ENCODE measurements around the gene TOMM7. TPM values are rescaled to one million over a fixed set of nuclear protein-coding genes. Genes with fewer than 3 reads are reported as not detected.

Gene TOMM7
- total RNA-seq, 1 experiment from 2014 or later, result 295 TPM

DNA sequence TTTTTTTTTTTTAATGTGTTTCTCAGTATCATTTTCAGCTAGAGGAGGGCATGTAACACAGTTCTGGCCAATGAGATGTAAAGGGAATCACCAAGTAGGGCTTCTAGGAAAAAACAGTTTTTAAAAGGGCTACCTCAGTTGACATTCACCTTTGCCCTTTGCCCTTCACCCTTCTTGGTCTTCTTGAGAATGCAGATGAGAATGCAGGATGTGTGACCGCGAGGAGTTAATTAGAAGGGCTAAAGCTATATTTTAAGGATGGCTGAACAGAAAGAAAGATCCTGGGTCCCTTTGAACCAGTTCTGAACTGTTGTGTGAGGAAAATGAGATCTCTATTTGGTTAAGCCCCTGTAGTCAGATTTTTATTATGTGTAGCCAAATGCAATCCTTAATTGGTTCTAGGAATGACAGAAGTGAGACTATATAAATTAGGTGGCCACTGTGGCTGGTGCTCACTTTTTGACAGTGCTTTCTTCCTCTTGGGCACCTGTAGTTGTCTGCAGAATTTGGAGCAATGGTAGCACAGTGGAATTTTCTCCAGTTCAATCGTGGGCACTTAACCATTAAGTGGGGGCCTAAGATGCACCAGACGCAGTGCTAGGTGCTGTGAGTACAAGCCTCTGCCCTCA, 21.1 kb upstream of the TOMM7 start:
- H3K4me1 ChIP-seq (ENCODE audit: control insufficient read depth, insufficient read depth, low read length), result no peaks in the 10 kb centered on the region
- H3K36me3 ChIP-seq (ENCODE audit: control insufficient read depth, insufficient read depth, low read length), result no peaks in the 10 kb centered on the region
- no TSS peak for BruUV-seq (replicated peaks)
- ChIA-PET CTCF (no interaction called here), POLR2A (no interaction called here)
- H3K9me3 ChIP-seq (ENCODE audit: control insufficient read depth, insufficient read depth, low read depth, low read length), result no peaks in the 10 kb centered on the region
- in situ Hi-C loops (cut with HindIII; ENCODE audit: low pct_unique_long_range_greater_than_20kb, low sequenced_read_pairs), result no loop called here
- no peak overlapping the region for H3K4me3 ChIP-seq (ENCODE audit: low read depth in 2 of 2, low read length in 2 of 2)
- no peaks in the 10 kb centered on the region for H3K27me3 ChIP-seq (ENCODE audit: control insufficient read depth, insufficient read depth, low read length)
- intact Hi-C loops (cut with micrococcal nuclease; ENCODE audit: unreplicated experiment), result no loop called here
- no peak for ATAC-seq
- no peak overlapping the region for H3K27ac ChIP-seq (ENCODE audit: low read length)
- no peak for DNase-seq (ENCODE audit: low read depth, low spot score)
- no peak for TF ChIP-seq POLR2AphosphoS5 (IDR thresholded peaks at IDR 0.05; ENCODE audit: low read depth, low read length)
- TF ChIP-seq TCF7L2 (IDR thresholded peaks at IDR 0.05; ENCODE audit: low read depth, low read length), result no peak
- TF ChIP-seq SIN3A (IDR thresholded peaks at IDR 0.05; ENCODE audit: borderline replicate concordance, insufficient read depth, low read depth, low read length), result no peak
- TF ChIP-seq, protein P1, sequence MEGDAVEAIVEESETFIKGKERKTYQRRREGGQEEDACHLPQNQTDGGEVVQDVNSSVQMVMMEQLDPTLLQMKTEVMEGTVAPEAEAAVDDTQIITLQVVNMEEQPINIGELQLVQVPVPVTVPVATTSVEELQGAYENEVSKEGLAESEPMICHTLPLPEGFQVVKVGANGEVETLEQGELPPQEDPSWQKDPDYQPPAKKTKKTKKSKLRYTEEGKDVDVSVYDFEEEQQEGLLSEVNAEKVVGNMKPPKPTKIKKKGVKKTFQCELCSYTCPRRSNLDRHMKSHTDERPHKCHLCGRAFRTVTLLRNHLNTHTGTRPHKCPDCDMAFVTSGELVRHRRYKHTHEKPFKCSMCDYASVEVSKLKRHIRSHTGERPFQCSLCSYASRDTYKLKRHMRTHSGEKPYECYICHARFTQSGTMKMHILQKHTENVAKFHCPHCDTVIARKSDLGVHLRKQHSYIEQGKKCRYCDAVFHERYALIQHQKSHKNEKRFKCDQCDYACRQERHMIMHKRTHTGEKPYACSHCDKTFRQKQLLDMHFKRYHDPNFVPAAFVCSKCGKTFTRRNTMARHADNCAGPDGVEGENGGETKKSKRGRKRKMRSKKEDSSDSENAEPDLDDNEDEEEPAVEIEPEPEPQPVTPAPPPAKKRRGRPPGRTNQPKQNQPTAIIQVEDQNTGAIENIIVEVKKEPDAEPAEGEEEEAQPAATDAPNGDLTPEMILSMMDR (IDR thresholded peaks at IDR 0.05), result no peak
- TF ChIP-seq, protein P2, sequence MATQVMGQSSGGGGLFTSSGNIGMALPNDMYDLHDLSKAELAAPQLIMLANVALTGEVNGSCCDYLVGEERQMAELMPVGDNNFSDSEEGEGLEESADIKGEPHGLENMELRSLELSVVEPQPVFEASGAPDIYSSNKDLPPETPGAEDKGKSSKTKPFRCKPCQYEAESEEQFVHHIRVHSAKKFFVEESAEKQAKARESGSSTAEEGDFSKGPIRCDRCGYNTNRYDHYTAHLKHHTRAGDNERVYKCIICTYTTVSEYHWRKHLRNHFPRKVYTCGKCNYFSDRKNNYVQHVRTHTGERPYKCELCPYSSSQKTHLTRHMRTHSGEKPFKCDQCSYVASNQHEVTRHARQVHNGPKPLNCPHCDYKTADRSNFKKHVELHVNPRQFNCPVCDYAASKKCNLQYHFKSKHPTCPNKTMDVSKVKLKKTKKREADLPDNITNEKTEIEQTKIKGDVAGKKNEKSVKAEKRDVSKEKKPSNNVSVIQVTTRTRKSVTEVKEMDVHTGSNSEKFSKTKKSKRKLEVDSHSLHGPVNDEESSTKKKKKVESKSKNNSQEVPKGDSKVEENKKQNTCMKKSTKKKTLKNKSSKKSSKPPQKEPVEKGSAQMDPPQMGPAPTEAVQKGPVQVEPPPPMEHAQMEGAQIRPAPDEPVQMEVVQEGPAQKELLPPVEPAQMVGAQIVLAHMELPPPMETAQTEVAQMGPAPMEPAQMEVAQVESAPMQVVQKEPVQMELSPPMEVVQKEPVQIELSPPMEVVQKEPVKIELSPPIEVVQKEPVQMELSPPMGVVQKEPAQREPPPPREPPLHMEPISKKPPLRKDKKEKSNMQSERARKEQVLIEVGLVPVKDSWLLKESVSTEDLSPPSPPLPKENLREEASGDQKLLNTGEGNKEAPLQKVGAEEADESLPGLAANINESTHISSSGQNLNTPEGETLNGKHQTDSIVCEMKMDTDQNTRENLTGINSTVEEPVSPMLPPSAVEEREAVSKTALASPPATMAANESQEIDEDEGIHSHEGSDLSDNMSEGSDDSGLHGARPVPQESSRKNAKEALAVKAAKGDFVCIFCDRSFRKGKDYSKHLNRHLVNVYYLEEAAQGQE (IDR thresholded peaks at IDR 0.05; ENCODE audit: insufficient read depth in 1 of 2, low read depth in 2 of 2, low read length in 1 of 2), result no peak

DNA sequence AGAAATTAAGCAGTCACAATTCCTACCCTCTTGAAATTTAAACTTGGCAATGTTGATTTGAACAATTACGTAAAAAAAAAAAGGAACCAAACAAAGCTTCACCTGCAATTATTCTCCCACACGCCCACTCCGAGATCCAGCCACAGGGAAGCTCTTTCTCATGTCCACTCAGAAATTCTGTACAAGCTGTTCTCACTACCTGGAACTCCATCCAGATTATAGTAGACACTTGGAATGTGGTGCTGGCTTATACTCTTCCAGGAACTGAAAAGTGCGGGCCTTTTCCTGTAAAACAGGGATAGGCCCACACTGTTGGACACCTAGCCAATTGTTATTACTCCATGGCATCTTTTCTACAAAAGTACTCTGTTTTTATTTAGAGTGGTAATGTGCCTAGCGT, 20.3 kb upstream of the TOMM7 start:
- no peak for DNase-seq (ENCODE audit: low read depth, low spot score)
- TF ChIP-seq POLR2AphosphoS5 (IDR thresholded peaks at IDR 0.05; ENCODE audit: low read depth, low read length) (no peak), TCF7L2 (IDR thresholded peaks at IDR 0.05; ENCODE audit: low read depth, low read length) (no peak), SIN3A (IDR thresholded peaks at IDR 0.05; ENCODE audit: borderline replicate concordance, insufficient read depth, low read depth, low read length) (no peak)
- TF ChIP-seq, protein P2 (IDR thresholded peaks at IDR 0.05; ENCODE audit: insufficient read depth in 1 of 2, low read depth in 2 of 2, low read length in 1 of 2), result no peak
- TF ChIP-seq, protein P1 (IDR thresholded peaks at IDR 0.05), result no peak
- in situ Hi-C loops (cut with HindIII; ENCODE audit: low pct_unique_long_range_greater_than_20kb, low sequenced_read_pairs), result no loop called here
- no peak for ATAC-seq
- Histone ChIP-seq H3K27ac (ENCODE audit: low read length) (no peak overlapping the region), H3K27me3 (ENCODE audit: control insufficient read depth, insufficient read depth, low read length) (no peaks in the 10 kb centered on the region), H3K36me3 (ENCODE audit: control insufficient read depth, insufficient read depth, low read length) (no peaks in the 10 kb centered on the region), H3K4me1 (ENCODE audit: control insufficient read depth, insufficient read depth, low read length) (no peaks in the 10 kb centered on the region), H3K9me3 (ENCODE audit: control insufficient read depth, insufficient read depth, low read depth, low read length) (no peaks in the 10 kb centered on the region), H3K4me3 (ENCODE audit: low read depth in 2 of 2, low read length in 2 of 2) (no peak overlapping the region)
- CTCF ChIA-PET, result no interaction called here
- POLR2A ChIA-PET, result no interaction called here
- intact Hi-C loops (cut with micrococcal nuclease; ENCODE audit: unreplicated experiment), result no loop called here
- no TSS peak for BruUV-seq (replicated peaks)

All from Panc1 (cell line).